ENCODE data around the gene RASGRP2. TPM values are rescaled to one million over a fixed set of nuclear protein-coding genes. Genes with fewer than 3 reads are reported as not detected.

RASGRP2 gene
- total RNA-seq, 1 donor from 2014 or later, result 30.8 TPM

GRCh38 chr11:64745521-64746328, 1.8 kb upstream of the RASGRP2 start:
- intact Hi-C loops (cut with DNase I), result no loop called here
- peak; percentile 97 for DNase-seq (ENCODE audit: low spot score)

GRCh38 chr11:64745189-64745520, 1.2 kb upstream of the RASGRP2 start:
- peak; percentile 95 for DNase-seq (ENCODE audit: low spot score)
- intact Hi-C loops (cut with DNase I), result no loop called here

GRCh38 chr11:64744544-64745188, 724 bp upstream of the RASGRP2 start:
- intact Hi-C loops (cut with DNase I), result loop anchor here (1.0 kb wide), 1 partner anchor 34 kb away; the partner anchor contains the start of gene SF1
- no peak for DNase-seq (ENCODE audit: low spot score)

- peak; percentile 95 for DNase-seq (ENCODE audit: low spot score)
- intact Hi-C loops (cut with DNase I), result no loop called here
Measured at GRCh38 chr11:64742889-64743590, 902 bp downstream of the RASGRP2 start.

GRCh38 chr11:64742087-64742888, 1.7 kb downstream of the RASGRP2 start:
- intact Hi-C loops (cut with DNase I), result no loop called here
- DNase-seq (ENCODE audit: low spot score), result no peak

GRCh38 chr11:64741375-64742086, 2.4 kb downstream of the RASGRP2 start:
- DNase-seq (ENCODE audit: low spot score), result no peak
- intact Hi-C loops (cut with DNase I), result no loop called here

GRCh38 chr11:64739871-64740270, 4.1 kb downstream of the RASGRP2 start:
- intact Hi-C loops (cut with DNase I), result no loop called here
- DNase-seq (ENCODE audit: low spot score), result no peak

- intact Hi-C loops (cut with DNase I), result no loop called here
Measured at GRCh38 chr11:64736654-64737053, 7.3 kb downstream of the RASGRP2 start.

GRCh38 chr11:64735725-64736259, 8.2 kb downstream of the RASGRP2 start:
- DNase-seq (ENCODE audit: low spot score), result no peak
- intact Hi-C loops (cut with DNase I), result no loop called here

More at GRCh38 chr11:64736654-64737053, 7.3 kb downstream of the RASGRP2 start:
- no peak for DNase-seq (ENCODE audit: low spot score)

GRCh38 chr11:64734811-64735724, 8.9 kb downstream of the RASGRP2 start:
- intact Hi-C loops (cut with DNase I), result no loop called here
- no peak for DNase-seq (ENCODE audit: low spot score)

- DNase-seq (ENCODE audit: low spot score), result no peak
- intact Hi-C loops (cut with DNase I), result no loop called here
Measured at GRCh38 chr11:64731601-64732000, 12.3 kb downstream of the RASGRP2 start.

- DNase-seq (ENCODE audit: low spot score), result no peak
- intact Hi-C loops (cut with DNase I), result no loop called here
Measured at GRCh38 chr11:64729851-64730382, 14.0 kb downstream of the RASGRP2 start.

GRCh38 chr11:64728757-64729365, 15.1 kb downstream of the RASGRP2 start:
- intact Hi-C loops (cut with DNase I), result no loop called here
- DNase-seq (ENCODE audit: low spot score), result no peak

GRCh38 chr11:64726867-64727530, 16.9 kb downstream of the RASGRP2 start:
- intact Hi-C loops (cut with DNase I), result no loop called here
- no peak for DNase-seq (ENCODE audit: low spot score)

GRCh38 chr11:64726211-64726641, 17.7 kb downstream of the RASGRP2 start:
- intact Hi-C loops (cut with DNase I), result no loop called here
- no peak for DNase-seq (ENCODE audit: low spot score)

GRCh38 chr11:64724863-64725532, 18.9 kb downstream of the RASGRP2 start:
- DNase-seq (ENCODE audit: low spot score), result no peak
- intact Hi-C loops (cut with DNase I), result loop anchor here (2.0 kb wide), 1 partner anchor 36 kb away; no protein-coding TSS in a partner anchor

Measured in cardiac septum (tissue), 1 donor.